ENCODE data around the gene CABP7. TPM values are rescaled to one million over a fixed set of nuclear protein-coding genes. Genes with fewer than 3 reads are reported as not detected.

Gene CABP7
- total and polyA plus RNA-seq, 2 of the 13 experiments (the other 11 are each of a cell fraction or from before 2014, with no cell fraction given) = 0.08 TPM; not detected in 1

DNA sequence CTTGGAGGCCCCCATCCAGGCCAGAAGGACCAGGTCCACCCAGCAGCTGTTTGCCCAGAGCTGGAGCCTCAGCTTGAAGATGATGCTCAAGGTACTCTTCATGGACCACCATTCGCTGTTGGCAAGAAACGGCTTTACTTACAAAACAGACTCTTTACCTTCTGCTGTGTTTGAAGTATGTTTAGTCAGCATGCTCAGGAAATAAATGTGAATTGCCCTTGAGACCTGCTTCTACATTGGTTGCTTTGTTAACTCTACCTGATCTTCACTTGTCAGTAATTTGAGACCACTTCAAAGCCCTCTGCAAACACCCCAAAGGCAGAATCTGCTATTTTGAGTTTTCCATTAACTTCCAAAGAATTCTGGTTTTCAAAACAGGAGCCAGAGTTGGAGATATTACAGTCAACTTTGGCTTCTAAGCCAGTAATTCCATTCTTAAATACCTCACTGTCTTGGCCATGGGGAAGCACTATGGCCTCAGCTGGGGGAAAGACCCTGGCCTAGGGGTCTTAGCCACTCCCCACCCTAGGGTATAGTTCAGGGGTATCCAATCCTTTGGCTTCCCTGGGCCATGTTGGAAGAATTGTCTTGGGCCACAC, 50.0 kb downstream of the CABP7 start (continued):
- peak; percentile 93 for TF ChIP-seq HNF1A (IDR thresholded peaks at IDR 0.05; ENCODE audit: low read depth)
- TF ChIP-seq HNF1A (CRISPR knock-in tag; IDR thresholded peaks at IDR 0.05; ENCODE audit: borderline replicate concordance) = peak; percentile 97
- TF ChIP-seq NR2F6 (IDR thresholded peaks at IDR 0.05) = peak; percentile 67
- TF ChIP-seq NR2F6 (CRISPR knock-in tag; IDR thresholded peaks at IDR 0.05) = peak; percentile 70
- 0 out of 4 replicates have a peak, but pooled peaks of 1 of the 2 experiments have one; percentile 14 for TF ChIP-seq ATF4 (CRISPR knock-in tag; IDR thresholded peaks at IDR 0.05)
- TF ChIP-seq SIX4 (CRISPR knock-in tag; IDR thresholded peaks at IDR 0.05) = peak; percentile 100
- 0 out of 2 replicates have a peak, but pooled peaks have one; percentile 23 for TF ChIP-seq ZNF430 (CRISPR knock-in tag; IDR thresholded peaks at IDR 0.05)
- TF ChIP-seq ZNF747 (CRISPR knock-in tag; IDR thresholded peaks at IDR 0.05; ENCODE audit: borderline replicate concordance) = no peak
- no peak for TF ChIP-seq TERF1 (CRISPR knock-in tag; IDR thresholded peaks at IDR 0.05)
- TF ChIP-seq ISL2 (CRISPR knock-in tag; IDR thresholded peaks at IDR 0.05) = peak; percentile 84
- TF ChIP-seq, protein P1, sequence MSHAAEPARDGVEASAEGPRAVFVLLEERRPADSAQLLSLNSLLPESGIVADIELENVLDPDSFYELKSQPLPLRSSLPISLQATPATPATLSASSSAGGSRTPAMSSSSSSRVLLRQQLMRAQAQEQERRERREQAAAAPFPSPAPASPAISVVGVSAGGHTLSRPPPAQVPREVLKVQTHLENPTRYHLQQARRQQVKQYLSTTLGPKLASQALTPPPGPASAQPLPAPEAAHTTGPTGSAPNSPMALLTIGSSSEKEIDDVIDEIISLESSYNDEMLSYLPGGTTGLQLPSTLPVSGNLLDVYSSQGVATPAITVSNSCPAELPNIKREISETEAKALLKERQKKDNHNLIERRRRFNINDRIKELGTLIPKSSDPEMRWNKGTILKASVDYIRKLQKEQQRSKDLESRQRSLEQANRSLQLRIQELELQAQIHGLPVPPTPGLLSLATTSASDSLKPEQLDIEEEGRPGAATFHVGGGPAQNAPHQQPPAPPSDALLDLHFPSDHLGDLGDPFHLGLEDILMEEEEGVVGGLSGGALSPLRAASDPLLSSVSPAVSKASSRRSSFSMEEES (CRISPR knock-in tag; IDR thresholded peaks at IDR 0.05) = peak; percentile 29; the same call in 1 of the 2 replicates
- TF ChIP-seq IRF2 (CRISPR knock-in tag; IDR thresholded peaks at IDR 0.05) = peak; percentile 70
- peak; percentile 68 for TF ChIP-seq FOXP4 (CRISPR knock-in tag; IDR thresholded peaks at IDR 0.05)
- peak; percentile 61 for TF ChIP-seq HNF4A (CRISPR knock-in tag; IDR thresholded peaks at IDR 0.05)
- 0 out of 2 replicates have a peak, but pooled peaks have one; percentile 62 for TF ChIP-seq MBD4 (IDR thresholded peaks at IDR 0.05; ENCODE audit: borderline replicate concordance, low read length)
- TF ChIP-seq ELF3 (CRISPR knock-in tag; IDR thresholded peaks at IDR 0.05) = peak; percentile 74
- peak; percentile 58; the same call in 1 of the 2 replicates for TF ChIP-seq GATA4 (IDR thresholded peaks at IDR 0.05; ENCODE audit: borderline replicate concordance, low read depth)
- TF ChIP-seq ZNF775 (CRISPR knock-in tag; IDR thresholded peaks at IDR 0.05; ENCODE audit: borderline replicate concordance) = no peak
- TF ChIP-seq SYNCRIP (IDR thresholded peaks at IDR 0.05; ENCODE audit: insufficient read depth, low read depth, low read length) = no peak
- peak; percentile 81; the same call in 1 of the 2 replicates for TF ChIP-seq ZKSCAN8 (CRISPR knock-in tag; IDR thresholded peaks at IDR 0.05; ENCODE audit: borderline replicate concordance)
- TF ChIP-seq NCOA2 (CRISPR knock-in tag; IDR thresholded peaks at IDR 0.05) = peak; percentile 86
